NCI-H2171 (cell line): ENCODE measurements around the gene KLF7.

ENCODE experiments used
- DNase-seq: peaks from one replicate; lab custom pipeline; 2025; lab: John Stamatoyannopoulos, UW

Gene KLF7

DNA sequence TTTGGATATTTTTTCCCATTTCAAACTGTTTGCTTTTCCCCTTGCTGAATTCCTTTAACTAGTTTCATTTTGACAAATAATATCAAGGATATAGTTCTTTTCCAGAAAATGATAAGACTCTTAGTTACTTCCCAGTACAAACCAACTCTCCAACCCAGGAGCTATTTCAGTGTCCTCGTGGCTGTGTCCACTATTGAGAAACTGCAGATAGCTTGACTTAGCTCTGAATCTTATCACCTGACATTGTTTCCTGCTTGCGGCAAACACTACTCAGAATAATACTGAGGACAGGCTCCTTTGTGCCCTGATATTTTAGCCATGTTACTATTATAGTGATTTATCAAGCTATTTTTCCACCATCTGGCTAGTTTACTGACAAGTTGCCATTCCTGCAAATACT, 74.6 kb downstream of the KLF7 start:
- DNase-seq: no peak

DNA sequence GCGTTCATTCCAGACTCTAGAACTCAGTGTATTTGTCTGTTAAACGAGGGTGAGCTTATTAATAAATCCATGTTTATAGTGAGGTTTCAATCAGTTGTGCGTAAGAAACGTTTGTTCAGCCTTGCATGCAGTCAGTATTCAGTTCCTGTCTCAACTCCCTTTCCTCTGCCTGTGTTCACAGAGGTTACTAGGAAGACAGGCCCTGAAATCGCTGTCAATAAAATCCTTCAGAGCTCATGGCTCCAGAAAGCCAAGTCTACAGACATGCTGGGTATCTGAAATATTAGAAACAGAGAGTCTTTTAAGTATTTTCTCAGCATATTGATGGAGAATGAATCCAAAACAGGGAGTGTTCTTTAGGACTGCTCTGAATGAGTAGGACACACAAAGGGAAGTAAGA, 75.4 kb downstream of the KLF7 start:
- no peak for DNase-seq

DNA sequence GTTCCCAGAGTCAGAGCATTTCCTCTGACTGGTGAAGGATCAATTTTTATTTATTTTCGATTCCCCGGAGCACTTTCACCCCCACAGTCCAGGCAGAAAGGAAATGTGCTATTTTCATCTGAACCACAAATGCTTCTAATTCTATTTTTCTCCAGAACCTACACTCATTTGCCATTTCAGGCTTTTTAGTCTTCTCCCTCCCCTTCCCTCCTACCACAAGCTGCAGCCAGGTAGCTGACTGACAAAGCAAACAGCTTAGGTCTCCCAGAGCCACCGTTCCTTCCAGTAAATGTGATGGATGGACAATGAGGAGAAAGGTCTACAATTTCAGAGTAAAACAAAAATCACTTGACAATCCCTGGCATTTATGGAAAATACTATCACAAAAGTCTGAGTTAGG, 76.9 kb downstream of the KLF7 start:
- no peak for DNase-seq

- no peak for DNase-seq
These were observed 77.5 kb downstream of the KLF7 start for GRCh38 chr2:207088276-207088675.

- no peak for DNase-seq
These were observed 78.5 kb downstream of the KLF7 start for GRCh38 chr2:207087046-207087902.

GRCh38 chr2:207086136-207086535, 79.6 kb downstream of the KLF7 start:
- no peak for DNase-seq

- DNase-seq: no peak
These were observed 80.6 kb downstream of the KLF7 start for GRCh38 chr2:207085110-207085509.

DNA sequence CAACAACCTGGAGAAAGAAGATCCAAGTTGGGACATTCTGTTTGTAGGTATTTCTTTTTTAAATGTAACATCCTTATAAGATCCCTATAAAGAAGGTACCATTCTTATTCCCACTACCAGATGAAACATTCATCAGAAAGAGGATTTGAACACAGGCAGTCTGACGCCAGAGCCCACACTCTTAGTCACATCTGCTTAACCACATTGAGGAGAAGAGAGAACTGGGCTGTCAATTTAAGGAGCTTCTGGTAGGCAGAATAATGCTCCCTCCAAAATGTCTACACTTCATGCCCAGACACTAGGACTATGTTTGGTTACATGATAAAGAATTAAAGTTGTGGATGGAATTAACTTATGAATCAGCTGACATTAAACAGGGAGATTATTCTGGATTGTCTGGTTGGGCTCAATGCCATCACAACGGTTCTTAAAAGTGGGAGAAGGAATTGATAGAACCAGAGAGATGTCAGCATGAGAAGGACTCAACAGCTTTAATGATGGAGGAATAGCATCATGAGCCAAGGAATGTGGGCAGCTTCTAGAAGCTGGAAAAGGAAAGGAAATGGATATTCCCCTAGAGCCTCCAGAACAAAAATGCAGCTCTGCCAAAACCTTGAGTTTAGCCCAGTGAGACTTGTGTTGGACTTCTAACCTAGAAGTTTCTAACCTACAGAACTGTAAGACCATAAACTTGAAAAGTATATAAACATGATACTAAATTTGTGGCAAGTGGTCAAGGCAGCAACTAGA, 82.2 kb downstream of the KLF7 start:
- DNase-seq: no peak

GRCh38 chr2:207082619-207083018, 83.1 kb downstream of the KLF7 start:
- DNase-seq: no peak

GRCh38 chr2:207078186-207078798, 87.5 kb downstream of the KLF7 start:
- DNase-seq: no peak

GRCh38 chr2:207077266-207077665, 88.5 kb downstream of the KLF7 start:
- no peak for DNase-seq

DNA sequence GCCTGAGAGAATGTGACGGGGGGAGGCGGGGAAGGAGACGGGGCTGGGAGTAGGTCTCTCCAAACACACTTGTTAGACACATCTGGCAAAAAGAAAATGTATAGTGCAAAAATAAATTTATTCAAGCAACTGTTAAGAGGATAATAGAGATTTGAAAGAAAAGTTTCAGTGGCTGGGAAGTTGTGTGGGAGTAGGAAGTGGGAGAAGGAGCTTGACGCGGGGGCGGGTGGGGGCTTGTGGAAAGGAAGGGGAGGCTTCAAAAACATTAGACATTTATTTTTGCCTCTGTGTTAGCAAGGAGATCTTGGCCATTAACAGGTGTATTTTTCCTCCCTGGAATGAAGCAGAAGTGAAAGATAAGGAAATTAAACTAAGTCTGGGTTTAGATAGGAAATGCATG, 90.3 kb downstream of the KLF7 start:
- no peak for DNase-seq

DNA sequence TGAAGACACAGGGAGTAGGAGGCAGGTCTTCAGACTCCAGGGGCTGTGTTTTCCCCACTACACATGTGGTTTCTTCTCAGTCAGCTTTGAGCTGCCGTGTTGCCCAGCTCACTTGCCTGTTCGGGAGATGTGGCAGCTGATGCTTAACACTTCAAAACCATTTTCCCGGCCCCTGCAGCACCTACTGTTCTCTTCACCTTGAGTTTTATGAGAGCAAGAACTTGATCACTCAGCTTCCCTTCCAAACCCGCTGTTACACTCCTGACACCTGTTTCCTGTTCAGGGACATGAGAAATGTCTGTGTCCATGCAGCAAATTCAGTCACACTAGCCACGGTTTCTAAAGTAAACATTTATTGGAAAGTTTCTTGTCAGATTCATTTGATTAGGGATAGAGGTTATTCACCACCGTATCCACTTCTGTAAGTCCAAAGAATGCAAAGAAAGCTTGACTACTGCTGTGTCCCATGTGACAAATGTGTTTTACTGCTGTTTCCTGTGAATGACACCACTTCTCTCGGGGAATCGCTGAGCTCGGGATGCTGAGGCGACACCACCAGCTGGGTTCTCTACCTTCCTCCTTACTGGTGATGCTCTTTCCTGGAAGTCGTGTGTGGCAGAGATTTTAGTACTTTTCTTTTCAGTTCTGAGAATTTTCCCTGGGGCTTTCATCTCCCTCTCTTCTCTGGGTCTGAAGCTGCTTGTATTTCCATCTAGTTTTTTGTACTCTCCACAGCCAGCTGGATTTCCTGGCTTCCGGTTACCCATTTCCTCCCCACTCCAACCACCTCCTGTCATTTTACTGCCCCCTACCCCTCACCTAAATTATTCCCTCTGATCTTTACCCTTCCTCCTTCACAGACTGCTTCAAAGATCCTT, 91.7 kb downstream of the KLF7 start:
- no peak for DNase-seq

- no peak for DNase-seq
These were observed 92.3 kb downstream of the KLF7 start for GRCh38 chr2:207073412-207073800.

DNA sequence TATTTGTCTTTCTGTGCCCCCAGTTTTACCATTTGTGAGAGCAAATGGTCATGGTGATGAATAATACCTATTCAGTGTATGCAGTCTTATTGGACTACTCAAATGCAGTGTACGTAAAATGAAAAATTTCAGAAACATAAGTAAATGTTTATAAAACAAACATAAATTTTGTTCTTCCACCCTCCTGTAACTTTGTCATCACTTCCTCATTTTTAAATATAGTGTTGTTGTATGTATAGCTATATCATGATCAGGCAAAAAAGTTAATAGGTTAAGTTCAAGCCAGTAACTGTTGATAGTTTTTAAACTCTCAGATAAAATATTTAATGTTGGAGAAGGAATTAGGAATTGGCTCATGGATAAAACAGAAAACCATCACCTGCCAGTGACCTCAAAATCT, 93.2 kb downstream of the KLF7 start:
- DNase-seq: no peak

DNA sequence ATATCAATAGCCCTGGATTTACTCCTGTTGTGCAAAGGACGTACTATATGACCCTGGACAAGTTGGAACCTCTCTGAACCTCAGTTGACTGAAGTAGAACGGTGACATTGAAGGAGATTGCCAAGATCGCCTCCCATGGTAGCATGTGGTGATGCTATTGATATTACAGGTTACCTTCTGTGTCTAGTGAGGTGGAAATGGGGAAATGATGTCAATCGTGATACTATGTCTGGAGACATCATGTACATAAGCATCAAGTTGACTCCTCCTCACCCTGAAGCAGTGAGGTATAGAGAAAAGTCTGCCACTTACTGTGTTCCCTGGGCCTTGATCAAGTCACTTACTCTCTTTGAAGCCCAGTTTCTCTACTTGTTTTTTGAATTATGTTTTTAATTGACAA, 93.9 kb downstream of the KLF7 start:
- DNase-seq: no peak

DNA sequence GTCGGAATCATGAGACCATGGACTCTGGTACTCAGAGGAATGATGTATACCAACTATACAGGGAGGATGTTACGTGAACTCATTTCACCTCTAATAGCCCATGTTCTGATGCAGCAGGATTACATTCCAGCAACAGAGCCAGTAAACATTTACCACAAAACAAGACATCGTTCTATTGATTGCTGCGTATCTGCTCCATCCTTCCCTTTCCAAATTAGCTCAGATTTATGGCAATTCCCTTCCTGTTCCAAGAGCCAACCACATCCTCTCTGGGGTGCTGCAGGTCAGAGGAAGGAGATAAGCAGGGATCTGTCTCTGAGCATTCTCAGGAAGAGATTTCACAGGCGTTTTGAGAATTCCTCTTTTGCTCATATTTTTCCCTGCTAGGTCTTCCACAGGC, 98.3 kb downstream of the KLF7 start:
- DNase-seq: no peak

DNA sequence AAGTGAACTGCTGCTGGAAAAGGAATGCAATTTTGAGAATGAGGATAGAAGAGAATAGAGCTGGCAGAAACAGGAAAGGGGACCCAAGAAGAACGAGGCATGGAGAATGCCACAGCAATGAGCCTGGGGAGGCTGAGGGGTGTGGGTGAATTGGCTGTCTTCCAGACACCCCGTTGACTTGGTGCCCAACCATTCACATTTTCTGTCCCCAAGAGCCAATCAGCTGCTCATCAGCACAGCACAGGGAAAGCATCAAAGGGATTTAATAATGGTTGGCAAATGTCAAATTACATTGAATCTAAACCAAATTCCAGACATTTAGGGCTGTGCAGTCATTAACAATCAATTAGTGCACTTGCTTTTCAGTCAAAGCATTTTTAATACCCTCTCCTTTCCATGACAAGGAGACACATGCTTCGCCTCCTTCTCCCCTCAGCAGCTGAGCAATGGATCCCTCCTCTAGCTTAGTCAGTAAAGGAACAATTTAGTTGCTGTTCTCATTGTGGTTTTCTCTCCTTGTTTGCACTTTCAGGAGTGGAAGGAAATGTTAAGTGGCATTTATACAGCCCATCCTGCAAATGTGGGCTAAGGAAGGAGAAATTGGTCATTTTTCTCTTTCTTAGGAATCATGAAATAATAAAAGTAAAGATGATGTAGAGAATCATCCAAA, 98.8 kb downstream of the KLF7 start:
- DNase-seq: no peak

DNA sequence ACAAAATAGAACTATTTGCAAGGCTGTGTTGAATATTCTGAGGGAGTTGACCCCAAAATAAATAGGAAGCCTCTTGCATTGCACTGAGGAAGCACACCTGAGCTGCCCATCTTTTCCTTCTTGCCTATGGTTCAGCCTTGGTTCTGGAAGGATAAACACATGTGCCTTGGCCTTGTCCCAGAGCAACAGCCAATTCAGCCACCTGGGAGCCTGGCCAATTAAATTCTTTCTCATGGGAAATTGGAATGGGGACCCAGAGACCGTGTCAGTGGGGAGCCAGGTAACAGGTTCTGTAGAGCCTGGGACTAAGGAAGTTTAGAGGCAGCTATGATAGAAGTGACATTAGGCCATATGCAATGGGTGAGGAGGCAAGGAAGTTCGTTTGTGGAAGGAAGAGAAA, 99.6 kb downstream of the KLF7 start:
- DNase-seq: no peak

DNA sequence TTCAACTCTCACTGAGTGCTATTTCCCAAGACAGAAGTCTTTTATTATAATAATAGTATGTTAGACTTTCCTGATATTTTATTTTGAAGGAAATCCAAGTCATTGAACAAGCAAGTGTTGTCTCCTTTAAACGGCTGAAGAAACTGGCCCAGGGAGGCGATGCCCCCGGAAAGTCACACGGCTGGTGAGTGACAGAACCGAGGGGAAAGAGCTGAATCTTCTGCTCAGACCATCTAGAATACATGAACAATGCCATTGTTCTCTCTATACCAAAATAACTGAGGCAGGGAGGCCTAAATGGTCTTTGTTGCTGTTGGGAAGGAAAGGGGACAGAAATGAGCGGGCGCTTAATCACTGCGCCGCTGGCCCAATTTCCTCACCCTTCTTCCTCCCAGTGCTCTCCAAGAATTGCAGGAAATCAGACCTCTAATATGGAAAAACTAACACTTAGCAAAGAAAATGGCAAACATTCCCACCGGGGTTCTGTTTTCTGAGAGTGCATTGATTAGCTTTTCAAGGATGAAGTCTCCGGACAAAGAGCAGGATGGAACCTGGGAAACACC, 101.5 kb downstream of the KLF7 start:
- no peak for DNase-seq

DNA sequence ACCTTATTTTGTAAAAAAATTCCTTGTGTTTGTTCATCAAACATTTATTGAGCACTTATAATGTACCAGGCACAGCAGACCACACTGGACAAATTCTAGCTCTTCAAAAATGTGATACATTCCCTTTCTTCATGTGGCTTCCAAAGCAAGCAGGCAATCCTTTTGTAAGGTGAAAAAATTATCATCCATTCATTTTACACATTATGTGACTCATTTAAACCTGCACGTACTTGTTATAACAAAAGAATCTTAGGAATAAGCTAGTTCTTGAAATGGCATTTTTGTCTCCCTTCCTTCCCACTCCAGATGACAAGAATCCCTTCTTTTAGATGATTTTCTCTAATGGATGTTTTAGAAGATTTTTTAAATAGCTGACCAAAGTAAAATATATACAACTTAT, 104.6 kb downstream of the KLF7 start:
- DNase-seq: no peak
